IPS-18a (cell line): ENCODE results near the gene ANGEL1.

Experiments
- H3K27ac ChIP-seq: one replicate; pipeline ENCODE4 v1.5.1; 2013; ENCODE audit warnings: low read length
- H3K27me3 ChIP-seq: one replicate; pipeline ENCODE4 v1.6.1; 2013; ENCODE audit warnings: mild to moderate bottlenecking, low read length; ENCODE audit not compliant: control insufficient read depth, insufficient read depth
- H3K36me3 ChIP-seq: one replicate; pipeline ENCODE4 v1.6.1; 2013; ENCODE audit warnings: low read depth, low read length; ENCODE audit not compliant: control insufficient read depth
- H3K4me1 ChIP-seq: one replicate; pipeline ENCODE4 v1.6.1; 2013; ENCODE audit warnings: low read depth, low read length; ENCODE audit not compliant: control insufficient read depth
- H3K4me3 ChIP-seq: one replicate; pipeline ENCODE4 v1.5.1; 2013; ENCODE audit warnings: low read length
- H3K9ac ChIP-seq: one replicate; pipeline ENCODE4 v1.6.1; 2013; ENCODE audit warnings: mild to moderate bottlenecking, low read length, moderate library complexity
- H3K9me3 ChIP-seq: one replicate; pipeline ENCODE4 v1.6.1; 2013; ENCODE audit warnings: low read depth, low read length; ENCODE audit not compliant: control insufficient read depth

The ANGEL1 gene

DNA sequence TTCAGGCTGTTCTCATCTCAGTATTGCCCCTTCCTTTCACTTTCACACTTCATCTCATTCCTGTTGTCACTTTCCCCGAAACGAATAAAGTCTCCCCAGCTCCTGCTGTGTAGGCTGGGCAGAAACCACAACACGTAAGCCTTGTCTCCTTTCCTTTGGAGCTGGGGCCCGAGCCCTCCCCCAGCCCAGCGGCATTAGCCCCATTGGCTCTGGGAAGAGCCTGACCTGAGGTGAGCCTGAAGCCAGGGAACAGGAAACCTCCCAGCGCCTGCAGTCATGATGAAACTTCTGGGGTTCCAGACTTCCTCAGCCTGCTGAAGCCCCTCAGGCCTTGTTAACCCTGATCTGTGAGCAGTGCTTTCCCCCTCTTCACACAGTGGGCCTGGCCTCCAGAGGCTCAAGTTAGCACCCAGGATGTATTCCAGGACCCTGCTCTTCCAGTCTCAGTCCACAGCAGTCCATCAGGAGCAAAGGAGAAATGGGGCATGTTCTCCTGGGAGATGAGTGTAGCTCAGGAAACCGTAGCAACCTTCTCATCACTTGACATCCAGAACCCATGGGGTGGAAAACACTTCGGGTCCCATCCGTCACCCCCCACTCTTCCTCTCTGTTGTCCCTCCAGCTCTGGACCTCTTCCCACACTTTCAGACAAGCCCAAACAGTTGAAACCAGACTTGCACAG is 29.7 kb downstream of the ANGEL1 start:
- H3K27me3 ChIP-seq, result no peaks in the 10 kb centered on the region
- H3K4me1 ChIP-seq, result no peaks in the 10 kb centered on the region
- no peak overlapping the region for H3K4me3 ChIP-seq
- peaks cover 23% of the 10 kb centered on the region for H3K36me3 ChIP-seq
- no peak overlapping the region for H3K27ac ChIP-seq
- no peaks in the 10 kb centered on the region for H3K9me3 ChIP-seq
- no peak overlapping the region for H3K9ac ChIP-seq

DNA sequence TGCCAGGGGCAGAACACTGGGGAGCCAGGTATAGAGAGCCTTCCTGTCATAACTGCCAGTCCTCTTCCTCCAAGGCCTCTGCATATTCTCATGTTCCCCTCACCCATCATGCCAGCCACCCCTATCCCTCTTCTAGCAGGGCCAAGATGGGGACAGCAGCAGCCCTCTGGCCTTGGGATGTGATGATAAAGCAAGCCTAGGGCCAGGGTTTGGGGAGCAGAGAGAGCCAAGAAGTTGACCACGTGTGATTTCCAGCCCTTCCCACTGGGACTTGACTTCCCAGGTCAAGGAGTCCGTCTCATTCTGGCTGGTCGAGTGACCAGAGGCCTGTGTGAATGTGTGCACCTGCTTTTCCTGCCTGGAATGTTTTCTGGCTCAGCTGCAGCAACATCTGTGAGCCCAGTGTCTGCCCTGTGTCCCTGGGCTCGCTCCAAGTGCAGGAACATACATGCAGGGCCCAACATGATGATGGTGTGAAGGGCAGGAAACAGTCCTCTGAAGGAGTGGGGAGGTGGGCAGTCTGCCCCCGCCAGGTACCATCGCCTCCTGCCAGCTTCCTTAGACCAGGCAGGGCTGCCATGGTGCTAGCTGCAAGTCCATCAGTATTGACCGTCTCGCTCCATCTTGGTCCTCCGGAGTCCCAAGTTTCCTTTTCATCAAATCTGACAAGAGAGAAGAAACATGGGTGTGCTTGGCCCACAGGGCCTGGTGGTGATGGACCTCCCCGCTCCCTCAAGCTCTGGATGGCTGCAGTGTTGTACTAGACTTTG is 30.4 kb downstream of the ANGEL1 start:
- Histone ChIP-seq H3K4me1 (no peaks in the 10 kb centered on the region), H3K9me3 (no peaks in the 10 kb centered on the region), H3K27me3 (no peaks in the 10 kb centered on the region), H3K36me3 (peaks cover 23% of the 10 kb centered on the region), H3K9ac (no peak overlapping the region), H3K4me3 (no peak overlapping the region), H3K27ac (no peak overlapping the region)

DNA sequence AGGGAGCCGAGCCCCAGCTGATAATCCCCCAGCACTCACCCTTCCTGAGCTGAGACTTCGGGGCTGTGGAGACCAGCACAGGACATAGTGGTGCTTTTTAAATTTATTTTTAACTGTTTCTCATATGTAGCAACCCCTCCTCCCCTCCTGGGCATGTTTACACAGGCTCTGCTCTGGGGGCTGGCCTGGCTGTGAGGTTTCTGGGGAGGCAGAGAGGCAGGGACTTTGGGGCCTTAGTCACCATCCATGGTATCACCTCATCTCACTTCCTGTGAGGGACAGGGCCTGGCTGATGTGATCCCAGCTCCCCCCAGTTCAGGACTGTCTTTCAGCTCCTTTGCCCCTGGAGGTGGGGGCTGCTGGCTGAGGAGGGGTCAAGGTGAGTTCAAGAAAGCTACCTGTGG is 31.0 kb downstream of the ANGEL1 start:
- Histone ChIP-seq H3K9me3 (no peaks in the 10 kb centered on the region), H3K27ac (no peak overlapping the region), H3K27me3 (no peaks in the 10 kb centered on the region), H3K36me3 (peaks cover 16% of the 10 kb centered on the region), H3K9ac (no peak overlapping the region), H3K4me1 (peaks cover 3% of the 10 kb centered on the region), H3K4me3 (no peak overlapping the region)

DNA sequence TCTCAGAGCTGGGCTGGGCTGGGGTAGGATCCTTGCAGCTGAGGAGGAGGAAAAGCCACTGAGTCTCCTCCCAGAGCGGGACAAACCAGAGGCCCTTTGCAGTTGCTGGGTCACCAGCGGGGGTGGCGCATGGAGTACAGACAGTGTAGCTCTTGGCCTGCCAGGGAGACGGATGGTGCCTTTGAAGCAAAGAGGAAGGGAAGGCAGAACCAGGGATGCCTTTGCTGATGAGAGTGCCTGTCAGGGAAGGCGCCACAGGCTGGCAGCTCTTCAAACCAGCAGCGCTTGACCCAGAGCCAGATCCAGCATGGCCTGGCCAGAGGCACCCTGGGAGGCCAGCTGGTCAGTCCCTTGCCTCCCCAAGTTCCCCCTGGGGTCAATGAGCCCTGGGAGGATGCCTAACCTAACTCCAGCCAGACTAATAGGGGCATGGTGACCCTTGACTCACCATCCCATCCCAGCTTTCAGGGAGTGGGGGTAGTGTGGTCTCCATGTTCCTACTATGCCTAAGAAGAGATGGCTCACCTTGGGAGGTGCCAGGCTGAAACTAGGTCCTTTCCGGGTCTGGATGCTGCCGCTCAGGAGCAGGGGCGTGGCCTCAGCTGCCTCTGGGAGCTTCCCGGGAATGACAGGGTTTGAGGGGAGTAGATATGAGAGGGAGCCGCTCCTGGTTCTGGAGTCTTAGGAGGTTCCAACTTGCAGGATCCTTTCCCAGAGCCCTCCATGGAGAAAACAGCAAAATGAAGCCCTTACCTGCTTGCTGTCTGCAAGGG is 31.6 kb downstream of the ANGEL1 start:
- Histone ChIP-seq H3K4me3 (no peak overlapping the region), H3K9me3 (no peaks in the 10 kb centered on the region), H3K4me1 (peaks cover 6% of the 10 kb centered on the region), H3K36me3 (peaks cover 16% of the 10 kb centered on the region), H3K27ac (no peak overlapping the region), H3K27me3 (no peaks in the 10 kb centered on the region), H3K9ac (no peak overlapping the region)

DNA sequence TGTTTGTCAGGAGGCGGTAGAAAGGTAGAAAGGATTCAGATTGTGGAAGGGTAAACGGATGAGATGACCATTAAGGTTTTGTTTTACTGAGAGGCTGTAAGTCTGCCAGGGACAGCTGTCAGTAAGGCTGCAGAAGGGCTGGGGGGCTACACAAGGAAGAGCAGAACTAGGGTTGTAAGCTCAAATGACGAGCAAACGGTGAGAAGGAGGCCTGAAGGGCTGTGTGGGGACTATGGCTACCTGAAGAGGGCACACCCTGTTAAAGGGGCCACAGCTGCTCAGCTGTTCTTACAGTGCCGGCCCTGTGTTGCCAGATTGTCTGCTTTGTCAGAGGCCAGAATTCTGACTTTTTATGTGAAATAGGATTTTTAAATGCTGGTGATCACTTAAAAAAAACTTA is 32.3 kb downstream of the ANGEL1 start:
- Histone ChIP-seq H3K36me3 (peaks cover 16% of the 10 kb centered on the region), H3K27me3 (no peaks in the 10 kb centered on the region), H3K4me1 (peaks cover 6% of the 10 kb centered on the region), H3K27ac (no peak overlapping the region), H3K4me3 (no peak overlapping the region), H3K9ac (no peak overlapping the region), H3K9me3 (no peaks in the 10 kb centered on the region)

DNA sequence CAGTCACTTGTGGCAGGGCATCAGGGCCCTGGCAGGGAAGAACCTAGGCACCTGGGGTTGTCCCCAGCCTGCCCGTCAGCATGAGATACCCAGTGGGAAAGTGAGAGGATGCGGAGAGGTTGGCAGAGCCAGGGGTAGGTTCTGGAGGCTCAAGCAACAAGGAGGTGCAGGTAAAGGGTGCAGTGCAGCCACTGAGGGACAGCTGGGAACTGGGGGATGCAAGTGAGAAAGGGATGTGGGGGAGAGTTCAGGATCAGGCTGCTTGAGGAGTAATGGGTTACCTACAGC is 32.7 kb downstream of the ANGEL1 start:
- Histone ChIP-seq H3K4me3 (no peak overlapping the region), H3K27me3 (no peaks in the 10 kb centered on the region), H3K9me3 (no peaks in the 10 kb centered on the region), H3K36me3 (peaks cover 16% of the 10 kb centered on the region), H3K4me1 (peaks cover 6% of the 10 kb centered on the region), H3K9ac (no peak overlapping the region), H3K27ac (no peak overlapping the region)

DNA sequence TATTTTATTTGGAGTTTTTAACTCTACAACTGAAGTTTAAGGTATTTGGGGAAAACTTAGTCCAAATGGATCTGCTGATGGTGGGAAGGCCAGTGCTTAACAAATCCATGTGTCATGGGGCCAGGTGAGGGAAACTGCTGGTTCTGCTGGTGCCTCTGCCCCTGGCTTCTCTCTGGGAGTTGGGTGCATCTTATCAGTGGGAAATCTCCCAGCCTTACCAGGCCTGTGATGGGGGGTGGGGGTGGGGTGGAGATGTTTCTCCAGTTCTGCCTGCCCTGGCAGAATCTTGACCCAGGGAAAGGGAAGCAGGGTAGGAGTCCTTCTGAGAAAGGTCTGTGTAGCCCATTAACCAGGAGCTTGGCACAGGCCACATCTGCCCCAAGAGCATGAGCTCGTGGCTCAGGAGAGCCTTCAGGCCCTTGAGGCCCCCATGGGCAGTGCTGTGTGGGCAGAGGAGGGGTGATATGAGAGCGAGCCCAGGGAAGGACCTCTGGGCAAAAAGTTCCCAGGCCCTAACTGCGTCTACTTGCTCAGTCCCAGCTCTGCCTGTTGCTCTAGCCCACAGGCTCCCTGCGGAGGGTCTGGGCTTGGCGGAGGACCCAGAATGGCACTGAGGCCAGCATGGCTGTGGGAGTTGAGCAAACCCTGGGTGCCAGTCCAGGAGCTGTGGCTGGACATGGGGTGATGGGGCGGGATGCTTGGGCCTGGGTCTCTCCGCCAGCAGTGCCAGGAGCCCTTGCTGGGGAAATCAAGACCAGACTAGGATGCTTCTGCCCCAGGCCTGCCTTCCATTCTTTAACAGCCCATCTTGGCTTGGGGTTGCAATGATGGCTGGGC is 33.2 kb downstream of the ANGEL1 start:
- Histone ChIP-seq H3K9ac (no peak overlapping the region), H3K4me3 (no peak overlapping the region), H3K27me3 (no peaks in the 10 kb centered on the region), H3K27ac (no peak overlapping the region), H3K36me3 (peaks cover 16% of the 10 kb centered on the region), H3K9me3 (no peaks in the 10 kb centered on the region), H3K4me1 (peaks cover 6% of the 10 kb centered on the region)

DNA sequence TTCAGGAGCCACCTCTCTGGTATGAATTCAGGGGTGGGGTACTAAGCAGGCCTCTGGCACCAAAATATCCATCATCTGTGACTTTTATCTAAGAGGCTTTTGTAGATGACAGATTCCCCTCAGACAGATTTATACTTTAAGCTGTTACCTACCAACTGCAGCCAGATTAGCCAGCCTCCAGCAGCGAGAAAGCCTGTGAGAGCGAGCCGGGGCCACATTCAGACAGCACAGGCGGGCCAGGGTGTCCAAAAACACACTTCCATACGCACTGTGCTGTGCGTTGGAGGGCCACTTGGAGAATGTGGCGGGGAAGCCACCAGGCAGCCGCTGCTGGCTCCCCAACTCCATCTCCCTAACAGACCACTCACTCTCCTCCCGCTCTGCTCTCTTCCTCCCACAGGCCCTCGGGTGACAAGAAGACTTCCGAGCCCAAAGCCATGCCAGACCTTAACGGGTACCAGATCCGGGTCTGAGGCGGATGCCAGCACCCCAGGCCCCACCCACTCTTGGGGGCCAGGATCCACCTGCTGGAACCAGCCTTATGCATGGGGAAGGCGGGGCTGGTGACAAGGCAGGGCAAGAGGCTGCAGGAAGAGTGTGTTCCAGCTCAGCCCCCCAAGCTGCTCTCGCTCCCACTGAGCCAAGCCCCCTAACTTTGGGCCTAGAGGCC is 34.0 kb downstream of the ANGEL1 start:
- Histone ChIP-seq H3K9ac (no peak overlapping the region), H3K27me3 (no peaks in the 10 kb centered on the region), H3K4me3 (no peak overlapping the region), H3K4me1 (peaks cover 6% of the 10 kb centered on the region), H3K27ac (no peak overlapping the region), H3K36me3 (peaks cover 16% of the 10 kb centered on the region), H3K9me3 (no peaks in the 10 kb centered on the region)

DNA sequence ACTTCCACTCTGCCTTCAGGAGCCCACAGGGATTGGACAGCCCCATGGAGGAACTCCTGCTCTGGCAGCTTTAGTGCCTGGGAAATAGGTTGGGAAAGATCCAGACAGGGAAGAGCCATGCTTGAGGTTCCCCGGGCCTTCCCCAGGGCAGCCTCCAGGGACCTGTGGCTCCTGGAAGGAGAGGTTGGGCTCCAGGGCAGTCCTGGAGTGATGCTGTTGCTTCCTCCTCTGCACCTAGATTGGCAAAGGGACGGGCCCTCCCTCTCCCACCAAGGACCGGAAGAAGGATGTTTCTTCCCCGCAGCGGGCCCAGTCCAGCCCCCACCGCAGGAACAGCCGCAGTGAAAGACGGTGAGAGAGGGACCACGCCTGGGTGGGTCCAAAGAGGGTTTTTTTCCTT is 35.0 kb downstream of the ANGEL1 start:
- Histone ChIP-seq H3K27ac (no peak overlapping the region), H3K27me3 (no peaks in the 10 kb centered on the region), H3K4me1 (peaks cover 6% of the 10 kb centered on the region)

DNA sequence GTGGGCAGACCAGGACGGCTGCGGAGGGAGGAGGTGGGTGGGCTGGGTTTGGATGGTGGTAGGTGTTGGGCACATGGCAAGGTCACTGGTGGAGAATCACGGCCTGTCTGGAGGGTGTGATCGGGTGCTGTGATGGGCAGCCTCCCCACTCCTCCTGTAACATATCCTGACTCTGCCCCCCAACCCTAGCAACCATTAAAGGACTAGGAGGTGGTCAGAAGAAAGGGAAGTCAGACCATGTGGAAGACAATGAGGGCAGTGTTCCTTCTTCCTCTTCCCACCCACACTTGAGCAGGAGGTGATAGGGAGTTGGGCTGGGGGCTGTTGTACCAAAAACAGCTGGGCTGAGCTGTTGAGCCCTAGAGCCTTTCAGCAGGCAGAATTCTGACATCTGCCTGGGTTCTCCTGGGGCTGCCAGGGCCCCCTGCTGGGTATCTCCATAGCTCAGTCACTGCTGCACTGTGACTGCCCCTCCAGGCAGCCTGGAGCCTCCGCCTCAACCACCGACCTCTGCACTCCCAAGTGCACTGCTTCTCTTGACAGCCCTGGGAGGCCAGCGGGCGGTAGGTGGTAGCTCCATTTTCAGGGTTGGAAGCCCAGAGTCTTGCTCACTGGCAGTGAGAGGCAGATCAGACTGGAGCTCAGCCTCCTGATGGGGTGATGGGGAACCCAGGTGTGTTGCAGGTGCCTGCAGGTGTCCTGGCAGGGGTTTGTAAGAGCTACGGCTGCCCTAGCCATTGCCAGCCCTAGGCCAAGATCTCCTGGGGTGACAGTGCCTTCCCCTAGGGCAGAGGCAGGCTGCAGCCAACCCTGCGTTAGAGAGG is 36.0 kb downstream of the ANGEL1 start:
- Histone ChIP-seq H3K27me3 (no peaks in the 10 kb centered on the region), H3K36me3 (peaks cover 2% of the 10 kb centered on the region), H3K4me1 (peaks cover 11% of the 10 kb centered on the region), H3K27ac (no peak overlapping the region), H3K9me3 (no peaks in the 10 kb centered on the region), H3K4me3 (no peak overlapping the region), H3K9ac (no peak overlapping the region)

More for the DNA sequence above, 35.0 kb downstream of the ANGEL1 start:
- Histone ChIP-seq H3K4me3 (no peak overlapping the region), H3K9me3 (no peaks in the 10 kb centered on the region), H3K9ac (no peak overlapping the region), H3K36me3 (peaks cover 12% of the 10 kb centered on the region)
